HG03103 (cell line): ENCODE measurements around the gene HTD2.
"Not testable (repeated sequence)": the region's sequence is repeated elsewhere in the genome, so short reads cannot be mapped to it uniquely, and the experiment has no call there.

Source experiments
- ATAC-seq: cut with Tn5 transposase; IDR thresholded peaks from one replicate; pipeline ENCODE4 v1.9.1; 2021; ENCODE audit warnings: low read depth; ENCODE audit not compliant: unreplicated experiment

HTD2 gene

DNA sequence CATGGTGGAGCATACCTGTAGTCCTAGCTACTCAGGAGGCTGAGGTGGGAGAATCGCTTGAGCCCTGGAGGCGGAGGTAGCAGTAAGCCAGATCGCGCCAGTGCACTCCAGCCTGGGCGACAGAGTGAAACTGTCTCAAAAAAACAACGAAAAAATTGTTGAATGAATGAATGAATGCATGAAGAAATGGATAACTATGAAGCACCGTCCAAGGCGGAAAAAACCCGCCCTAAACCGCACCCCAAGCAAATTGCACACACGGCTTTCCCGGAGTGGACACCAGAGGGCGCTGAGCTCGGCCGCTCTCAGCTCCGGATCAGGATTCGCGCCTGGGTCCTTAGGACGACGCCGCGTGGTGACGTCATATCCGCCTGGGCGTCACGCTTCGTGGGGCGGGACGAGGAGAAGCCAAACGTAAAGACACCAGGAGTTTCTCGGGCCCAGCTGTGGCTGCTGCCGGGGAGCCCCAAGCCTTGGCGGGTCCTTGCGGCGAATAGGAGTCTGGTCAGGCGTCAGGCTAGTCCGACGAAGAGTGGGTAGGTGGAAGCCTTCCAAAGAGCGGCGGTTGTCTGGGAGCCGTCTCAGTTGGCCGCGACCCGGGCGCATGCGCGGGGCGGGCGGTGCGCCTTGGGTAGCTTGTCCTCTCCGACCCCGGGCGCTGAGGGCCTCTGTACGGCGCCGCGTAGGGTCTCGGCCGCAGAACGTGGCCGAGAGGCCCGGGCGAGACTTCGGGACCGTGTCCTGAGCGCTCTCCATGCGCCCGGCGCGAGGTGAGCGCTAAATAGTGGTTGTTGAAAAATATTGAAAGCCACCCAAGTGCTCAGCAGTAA, at the start of gene HTD2, which contains the start of gene RPP14:
Gene HTD2 (plus strand): TSS at position 639 of the 830 bp plus-strand sequence. CDS start 11,094 bp downstream, outside the sequence.
Gene RPP14 (plus strand): TSS at position 364 of the 830 bp plus-strand sequence. CDS start 4,085 bp downstream, outside the sequence.
- ATAC-seq: peak; percentile 83

DNA sequence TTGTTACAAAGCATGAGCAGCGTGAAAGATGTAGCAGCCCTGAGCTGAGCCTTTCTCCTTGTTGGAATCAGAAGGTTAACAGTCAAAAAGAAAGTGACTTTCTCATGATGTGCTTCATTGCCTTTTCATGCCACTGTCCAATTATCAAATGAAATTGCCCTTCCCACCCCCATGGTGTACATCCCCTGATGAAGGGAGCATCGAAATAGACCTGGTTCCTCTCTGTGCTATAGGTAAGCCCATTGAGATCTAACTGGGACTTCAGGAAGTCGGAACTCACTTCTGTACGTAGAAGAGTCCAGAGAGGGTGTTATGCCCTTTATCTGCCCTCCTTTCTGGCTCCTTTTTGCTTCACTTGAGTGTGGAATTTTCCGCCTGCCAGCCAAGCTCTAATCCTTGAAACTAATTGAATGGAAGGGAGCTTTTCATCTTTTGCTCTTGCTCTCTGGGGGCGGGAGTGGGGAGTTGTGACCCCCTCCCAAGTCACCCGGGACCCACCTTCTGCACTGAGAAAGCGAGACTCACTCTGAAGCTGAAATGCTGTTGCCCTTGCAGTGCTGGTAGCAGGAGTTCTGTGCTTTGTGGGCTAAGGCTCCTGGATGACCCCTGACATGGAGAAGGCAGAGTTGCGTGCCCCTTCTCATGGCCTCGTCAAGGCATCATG, 47.8 kb upstream of the HTD2 start:
- ATAC-seq: no peak

DNA sequence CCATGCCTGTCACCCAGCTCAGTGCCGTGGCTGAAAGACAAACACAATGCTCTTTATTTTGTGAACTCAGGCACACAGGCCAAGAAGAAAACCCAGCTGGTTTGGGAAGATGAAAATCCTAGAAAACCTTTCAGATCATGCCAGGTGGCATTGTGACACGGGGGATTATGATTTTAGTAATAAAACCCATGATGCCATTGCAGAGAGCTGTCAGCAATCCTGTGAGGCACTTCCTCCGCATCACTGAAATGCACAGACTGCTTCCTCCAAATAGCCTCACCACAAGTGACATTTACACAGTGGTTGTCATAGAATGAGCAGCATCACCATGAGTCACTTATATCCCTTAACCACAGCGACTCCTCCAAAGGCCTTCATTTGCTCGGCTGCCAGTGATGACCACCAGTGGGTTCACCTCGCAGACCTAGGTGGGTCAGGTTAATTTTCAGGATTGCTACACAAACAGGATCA, 46.0 kb upstream of the HTD2 start:
- ATAC-seq: no peak

DNA sequence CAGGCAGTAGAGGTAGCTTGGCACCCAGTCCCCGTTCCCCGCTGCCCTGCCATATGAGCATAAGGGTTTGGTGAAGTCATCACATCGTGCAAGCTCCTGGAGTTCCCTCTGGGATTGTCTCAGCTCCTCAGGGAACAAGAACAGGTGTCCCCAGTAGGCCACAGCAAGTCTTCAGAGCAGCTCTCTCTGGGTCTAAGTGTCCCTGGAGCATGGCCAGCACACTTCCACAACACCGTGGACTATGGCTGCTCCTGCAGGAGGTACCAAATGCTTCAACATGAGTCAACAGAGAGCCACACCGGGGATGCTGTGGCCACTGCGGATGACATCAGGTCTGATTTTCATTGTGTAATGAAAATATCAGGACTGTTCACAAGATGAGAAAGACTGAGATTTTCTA, 45.6 kb upstream of the HTD2 start:
- ATAC-seq: no peak

DNA sequence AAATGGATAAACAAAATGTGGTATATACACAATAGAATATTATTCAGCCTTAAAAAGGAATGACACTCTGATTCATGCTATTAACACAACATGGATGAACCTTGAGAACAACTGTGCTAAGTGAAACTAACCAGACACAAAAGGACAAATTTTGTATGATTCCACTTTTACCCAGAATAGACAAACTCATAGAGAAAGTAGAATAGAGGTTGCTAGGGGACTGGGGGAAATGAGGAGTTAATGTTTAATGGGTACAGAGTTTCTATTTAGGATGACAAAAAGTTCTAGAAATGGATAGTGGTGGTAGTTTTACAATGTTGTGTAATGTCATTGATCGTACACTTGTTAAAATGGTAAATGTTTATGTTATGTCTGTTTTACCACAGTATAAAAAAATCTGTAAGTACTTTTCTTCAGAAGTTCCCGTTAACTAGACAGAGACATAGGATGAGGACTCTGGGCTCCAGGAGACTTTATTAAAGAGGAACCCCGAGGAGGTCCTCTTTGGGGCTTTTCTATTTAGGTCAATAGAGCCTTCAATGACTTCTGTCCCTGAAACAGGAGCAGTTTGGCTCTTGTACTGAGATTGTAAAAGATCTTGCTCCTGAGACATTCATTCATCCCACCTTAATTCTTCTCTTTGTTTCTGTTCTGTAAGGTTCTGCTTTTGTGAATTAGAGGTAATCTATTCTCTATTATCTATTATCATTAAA, 44.2 kb upstream of the HTD2 start:
- ATAC-seq: no peak

DNA sequence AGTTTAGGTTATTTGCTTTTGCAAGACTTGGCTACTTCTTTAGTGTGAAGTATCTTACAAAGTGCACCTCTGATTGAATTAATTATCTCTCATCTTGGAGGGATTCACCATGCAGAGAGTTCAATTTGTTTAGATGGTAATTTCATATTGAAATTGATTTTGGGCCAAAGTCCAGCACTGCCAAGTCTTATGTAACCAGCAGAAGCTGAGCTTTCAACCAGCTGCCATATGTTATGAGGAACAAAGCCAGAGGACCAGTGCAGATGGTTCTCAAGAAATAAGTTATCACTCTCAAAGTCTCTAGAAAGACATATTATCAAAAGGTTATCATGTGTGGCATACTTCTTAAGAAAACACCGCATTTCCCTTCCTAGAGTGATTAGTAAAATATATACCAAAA, 39.7 kb upstream of the HTD2 start:
- ATAC-seq: no peak

DNA sequence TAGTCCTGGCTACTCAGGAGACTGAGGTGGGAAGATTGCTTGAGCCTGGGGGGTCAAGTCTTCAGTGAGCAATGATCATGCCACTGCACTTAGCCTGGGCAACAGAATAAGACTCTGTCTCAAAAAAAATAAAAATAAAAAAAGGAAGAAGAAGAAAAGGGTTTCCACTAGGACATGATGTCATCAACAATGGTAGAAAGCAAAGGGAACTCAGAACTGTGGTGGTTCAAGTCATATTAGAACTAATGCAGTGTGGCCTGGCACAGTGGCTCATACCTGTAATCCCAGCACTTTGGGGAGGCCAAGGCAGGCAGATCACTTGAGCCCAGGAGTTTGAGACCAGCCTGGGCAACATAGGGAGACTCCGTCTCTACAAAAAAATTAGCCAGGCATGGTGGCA, 38.8 kb upstream of the HTD2 start:
- not testable (repeated sequence) for ATAC-seq

DNA sequence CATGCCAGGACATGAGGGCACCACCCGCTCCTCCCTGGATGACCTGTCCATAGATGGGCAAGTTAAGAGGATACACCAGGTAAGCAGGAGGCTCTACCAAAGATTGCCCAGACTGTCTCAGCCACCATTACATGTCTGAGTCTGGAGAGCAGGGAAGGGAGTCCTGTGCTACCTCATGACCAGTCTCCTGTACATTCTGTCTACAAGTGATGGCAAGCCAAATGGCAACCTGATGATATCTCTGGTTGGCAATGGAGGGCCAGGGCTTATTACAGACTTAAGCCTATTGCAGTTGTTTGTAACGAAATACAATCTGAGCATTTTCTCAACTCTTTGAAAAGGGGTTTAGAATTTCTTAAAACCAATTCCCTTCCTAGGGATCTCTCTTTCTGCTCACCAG, 37.0 kb upstream of the HTD2 start:
- ATAC-seq: no peak

DNA sequence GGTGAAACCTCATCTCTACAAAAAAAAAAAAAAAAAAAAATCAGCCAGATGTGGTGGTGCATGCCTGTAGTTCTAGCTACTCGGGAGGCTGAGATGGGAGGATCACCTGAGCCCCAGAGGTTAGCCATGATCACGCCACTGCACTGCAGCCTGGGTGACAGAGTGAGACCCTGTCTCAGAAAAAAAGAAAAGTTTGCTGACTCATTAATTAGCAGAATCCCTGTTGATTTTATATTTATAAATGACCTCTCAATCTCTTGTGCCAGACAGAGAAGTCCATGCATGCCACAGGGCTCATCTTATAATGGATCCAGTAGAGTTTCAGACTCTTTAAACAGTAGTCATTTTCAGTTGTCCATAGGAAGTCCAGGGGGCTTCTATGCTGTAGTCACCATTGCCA, 35.8 kb upstream of the HTD2 start:
- no peak for ATAC-seq

DNA sequence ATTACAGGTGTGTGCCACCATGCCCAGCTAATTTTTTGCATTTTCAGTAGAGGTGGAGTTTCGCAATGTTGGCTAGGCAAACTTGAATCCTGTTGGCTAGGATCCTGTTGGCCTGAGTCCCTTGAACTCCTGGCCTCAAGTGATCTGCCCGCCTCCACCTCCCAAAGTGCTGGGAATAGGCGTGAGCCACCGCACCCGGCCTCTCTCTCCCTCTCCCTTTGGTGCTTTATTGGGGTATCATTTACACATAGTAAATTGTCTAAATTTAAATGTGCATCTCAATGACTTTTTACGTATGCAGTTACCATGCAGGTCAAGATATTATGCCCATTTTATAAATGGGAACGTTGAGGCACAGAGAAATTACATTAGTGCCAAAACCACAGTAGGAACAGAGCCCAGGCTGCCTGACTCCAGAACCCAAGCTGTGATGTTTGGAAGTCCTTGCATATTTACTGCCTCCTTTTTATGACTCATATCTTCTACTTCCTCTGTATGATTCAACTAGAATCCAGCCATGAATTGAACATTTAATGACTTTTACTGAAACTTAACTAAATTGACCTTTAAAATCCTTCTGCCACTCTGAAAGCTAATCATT, 34.3 kb upstream of the HTD2 start:
- no peak for ATAC-seq

DNA sequence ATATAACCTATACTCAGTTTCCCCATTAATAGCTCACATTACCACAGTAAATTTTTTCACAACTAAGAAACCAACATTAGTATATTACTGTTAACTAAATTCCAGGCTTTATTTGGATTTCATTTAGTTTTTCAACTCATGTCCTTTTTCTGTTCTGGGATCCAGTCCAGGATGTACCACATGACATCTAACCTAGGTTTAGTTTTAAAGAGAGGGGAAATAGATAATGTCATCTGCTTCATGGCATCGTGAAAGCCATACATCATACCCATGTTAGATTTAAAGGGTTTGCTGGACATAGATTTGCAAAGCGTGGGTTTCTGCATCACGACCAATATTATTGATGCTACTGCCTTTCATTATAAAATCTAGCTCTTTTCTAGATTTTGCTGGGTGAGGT, 33.4 kb upstream of the HTD2 start:
- ATAC-seq: no peak

DNA sequence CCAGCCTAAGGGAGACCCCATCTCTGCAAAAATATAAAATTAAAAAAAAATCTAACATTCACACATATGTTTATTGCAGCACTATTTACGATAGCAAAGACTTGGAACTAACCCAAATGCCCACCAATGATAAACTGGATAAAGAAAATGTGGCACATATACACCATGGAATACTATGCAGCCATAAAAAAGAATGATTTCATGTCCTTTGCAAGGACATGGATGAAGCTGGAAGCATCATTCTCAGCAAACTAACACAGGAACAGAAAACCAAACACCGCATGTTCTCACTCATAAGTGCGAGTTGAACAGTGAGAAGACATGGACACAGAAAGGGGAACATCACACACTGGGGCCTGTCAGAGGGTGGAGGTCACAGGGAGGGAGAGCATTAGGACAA, 33.0 kb upstream of the HTD2 start:
- not testable (repeated sequence) for ATAC-seq

DNA sequence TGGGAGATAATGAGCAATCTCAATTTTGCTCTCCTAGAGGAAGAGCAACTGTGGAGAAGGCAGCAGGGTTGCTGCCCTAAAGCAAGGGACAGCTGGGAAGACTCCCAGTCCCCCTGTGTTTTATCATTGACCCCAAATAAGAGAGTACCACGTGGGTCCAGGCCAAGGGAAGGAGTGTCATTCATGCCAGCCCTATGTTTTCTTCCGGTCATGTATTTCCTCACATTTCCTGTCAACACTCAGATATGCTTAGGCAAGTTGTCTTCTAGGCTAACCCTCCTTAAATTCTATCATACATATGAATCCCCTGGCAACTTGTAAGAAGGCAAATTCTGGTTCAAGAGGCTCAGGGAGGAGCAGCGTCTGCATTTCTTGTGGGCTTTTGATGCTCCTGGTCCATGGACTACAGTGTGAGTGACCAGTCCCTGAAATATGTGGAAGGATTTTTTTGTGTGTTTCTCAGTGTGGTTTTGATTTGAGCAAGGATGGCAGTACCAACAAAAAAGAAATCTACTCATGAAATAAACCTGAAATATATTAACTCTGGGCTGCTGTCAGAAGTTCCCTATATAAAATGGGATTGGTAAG, 32.2 kb upstream of the HTD2 start:
- no peak for ATAC-seq

DNA sequence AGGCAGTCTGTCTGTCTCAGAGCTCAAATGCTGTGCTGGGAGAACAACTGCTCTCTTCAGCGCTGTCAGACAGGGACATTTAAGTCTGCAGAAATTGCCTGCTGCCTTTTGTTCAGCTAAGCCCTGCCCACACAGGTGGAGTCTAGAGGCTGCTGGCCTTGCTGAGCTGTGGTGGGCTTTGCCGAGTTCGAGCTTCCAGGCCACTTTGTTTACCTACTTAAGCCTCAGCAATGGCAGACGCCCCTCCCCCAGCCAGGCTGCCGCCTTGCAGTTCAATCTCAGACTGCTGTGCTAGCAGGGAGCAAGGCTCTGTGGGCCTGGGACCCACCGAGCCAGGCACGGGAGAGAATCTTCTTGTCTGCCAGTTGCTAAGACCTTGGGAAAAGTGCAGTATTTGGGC, 25.3 kb upstream of the HTD2 start:
- ATAC-seq: no peak

DNA sequence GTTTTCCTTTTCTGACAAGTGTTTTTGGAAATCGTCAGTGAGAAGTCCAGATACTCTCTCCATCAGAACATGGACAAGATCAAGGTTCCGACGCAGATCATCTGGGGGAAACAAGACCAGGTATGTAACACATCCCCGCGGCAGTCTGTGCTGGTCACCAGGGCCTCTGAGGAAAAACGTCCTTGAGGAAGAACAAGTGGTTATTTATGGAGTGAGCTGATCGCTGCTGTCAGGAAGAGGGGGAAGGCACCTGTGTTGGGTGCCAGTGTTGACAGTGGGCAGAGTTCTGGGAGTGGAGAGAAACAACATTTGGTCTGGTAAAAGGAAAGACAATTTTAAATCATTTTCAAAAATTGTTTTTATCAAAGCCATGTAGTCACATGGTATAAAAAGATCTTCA, 21.0 kb upstream of the HTD2 start:
- ATAC-seq: no peak

DNA sequence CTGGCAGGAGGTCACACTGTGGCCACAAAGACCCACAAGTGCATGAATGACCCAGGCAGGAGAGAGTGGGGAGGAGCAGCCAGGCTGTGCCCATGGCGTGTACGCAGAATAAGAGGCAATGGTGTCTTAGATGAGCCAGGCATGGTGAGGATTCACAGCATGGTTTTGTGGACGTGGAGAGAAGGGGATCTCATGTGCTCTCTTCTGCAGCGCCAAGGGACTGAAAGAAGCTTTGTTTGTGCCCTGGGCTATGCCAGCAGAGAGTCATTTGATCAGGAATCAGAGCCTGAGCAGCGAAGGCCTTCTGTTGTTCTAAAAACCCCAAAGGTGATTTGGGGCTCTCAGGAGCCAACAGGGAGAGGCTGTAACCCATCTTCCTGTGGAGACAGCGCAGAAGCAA, 19.0 kb upstream of the HTD2 start:
- no peak for ATAC-seq

DNA sequence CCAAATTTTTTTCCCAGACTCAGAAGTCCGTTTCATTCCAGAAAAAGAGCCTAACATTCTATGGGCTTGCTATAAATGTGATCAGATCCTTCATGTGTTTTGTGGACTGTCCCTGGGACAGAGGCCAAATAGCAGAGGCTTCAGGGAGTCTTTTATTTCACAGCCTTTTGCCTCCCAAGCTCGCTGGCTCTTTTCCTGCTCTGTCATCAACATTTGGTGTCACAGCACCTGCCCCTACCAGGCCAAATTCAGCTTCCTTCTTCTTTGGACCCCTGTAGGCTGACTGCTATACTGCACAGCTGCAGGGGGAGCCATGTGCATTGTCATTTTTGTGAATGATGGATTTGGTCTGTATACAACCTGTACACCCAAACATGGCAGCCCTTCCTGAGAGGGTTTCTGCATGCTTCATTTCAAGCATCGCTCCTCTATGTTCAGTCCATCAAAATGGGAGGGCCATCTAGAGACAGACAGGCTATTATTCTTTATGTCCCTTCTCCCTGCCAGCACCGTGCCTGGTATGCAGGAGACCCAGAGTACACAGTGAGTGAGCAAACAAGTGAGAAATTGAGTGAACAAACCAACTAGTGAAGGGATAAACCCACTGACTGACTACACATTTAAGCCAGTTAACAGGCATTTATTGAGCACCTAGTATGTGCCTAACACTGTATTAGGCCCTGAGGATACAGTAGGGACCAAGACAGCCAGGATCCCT, 18.1 kb upstream of the HTD2 start:
- no peak for ATAC-seq

DNA sequence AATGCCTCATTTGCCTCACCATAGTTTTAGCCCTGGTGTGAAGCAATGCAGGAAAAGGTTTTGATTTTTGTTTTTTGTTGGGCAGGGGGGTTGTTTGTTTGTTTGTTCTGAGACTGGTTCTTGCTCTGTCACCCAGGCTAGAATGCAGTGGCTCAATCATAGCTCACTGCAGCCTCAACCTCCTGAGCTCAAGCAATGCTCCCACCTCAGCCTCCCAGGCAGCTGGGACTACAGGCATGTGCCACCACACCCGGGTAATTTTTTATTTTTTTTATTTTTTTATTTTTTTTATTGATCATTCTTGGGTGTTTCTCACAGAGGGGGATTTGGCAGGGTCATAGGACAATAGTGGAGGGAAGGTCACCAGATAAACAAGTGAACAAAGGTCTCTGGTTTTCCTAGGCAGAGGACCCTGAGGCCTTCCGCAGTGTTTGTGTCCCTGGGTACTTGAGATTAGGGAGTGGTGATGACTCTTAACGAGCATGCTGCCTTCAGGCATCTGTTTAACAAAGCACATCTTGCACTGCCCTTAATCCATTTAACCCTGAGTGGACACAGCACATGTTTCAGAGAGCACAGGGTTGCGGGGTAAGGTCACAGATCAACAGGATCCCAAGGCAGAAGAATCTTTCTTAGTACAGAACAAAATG, 17.2 kb upstream of the HTD2 start:
- not testable (repeated sequence) for ATAC-seq

DNA sequence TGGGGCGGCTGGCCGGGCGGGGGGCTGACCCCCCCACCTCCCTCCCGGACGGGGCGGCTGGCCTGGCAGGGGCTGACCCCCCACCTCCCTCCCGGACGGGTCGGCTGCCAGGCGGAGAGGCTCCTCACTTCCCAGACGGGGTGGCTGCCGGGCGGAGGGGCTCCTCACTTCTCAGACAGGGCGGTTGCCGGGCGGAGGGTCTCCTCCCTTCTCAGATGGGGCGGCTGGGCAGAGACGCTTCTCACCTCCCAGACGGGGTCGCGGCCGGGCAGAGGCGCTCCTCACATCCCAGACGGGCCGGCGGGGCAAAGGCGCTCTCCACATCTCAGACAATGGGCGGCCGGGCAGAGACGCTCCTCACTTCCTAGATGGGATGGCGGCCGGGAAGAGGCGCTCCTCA, 15.9 kb upstream of the HTD2 start:
- not testable (repeated sequence) for ATAC-seq
